Activated CD4-positive, alpha-beta T cell treated with anti-CD3 and anti-CD28 coated beads for 48 hours (primary cell): ENCODE results near the gene TBC1D5.
A peak's percentile ranks its signal among the peaks of the same experiment; 100 is the strongest.
"Not testable (repeated sequence)": the region's sequence is repeated elsewhere in the genome, so short reads cannot be mapped to it uniquely, and the experiment has no call there.

Source experiments
- DNase-seq: peaks from one replicate; pipeline ENCODE4 v3.0.0-alpha.2; 2020

Gene TBC1D5

GRCh38 chr3:17742102-17742879 is at the start of gene TBC1D5:
Gene TBC1D5 (minus strand): TSS chr3:17742631. CDS start chr3:17508570, 234,061 bp downstream.
- peak; percentile 96 for DNase-seq

GRCh38 chr3:17783426-17783825 is 41.0 kb upstream of the TBC1D5 start:
- no peak for DNase-seq

GRCh38 chr3:17782751-17783150 is 40.3 kb upstream of the TBC1D5 start:
- no peak for DNase-seq

GRCh38 chr3:17780369-17780768 is 37.9 kb upstream of the TBC1D5 start:
- DNase-seq, result not testable (repeated sequence)

GRCh38 chr3:17779304-17780250 is 37.1 kb upstream of the TBC1D5 start:
- DNase-seq, result not testable (repeated sequence)

GRCh38 chr3:17777326-17777725 is 34.9 kb upstream of the TBC1D5 start:
- not testable (repeated sequence) for DNase-seq

- DNase-seq, result peak; percentile 41
Observed at GRCh38 chr3:17775073-17775472, 32.6 kb upstream of the TBC1D5 start.

GRCh38 chr3:17774180-17774910 is 31.9 kb upstream of the TBC1D5 start:
- peak; percentile 73 for DNase-seq

GRCh38 chr3:17772556-17772955 is 30.1 kb upstream of the TBC1D5 start:
- DNase-seq, result no peak

GRCh38 chr3:17771177-17772017 is 29.0 kb upstream of the TBC1D5 start:
- no peak for DNase-seq

- DNase-seq, result no peak
Observed at GRCh38 chr3:17770682-17771081, 28.3 kb upstream of the TBC1D5 start.

GRCh38 chr3:17765819-17766472 is 23.5 kb upstream of the TBC1D5 start:
- DNase-seq, result no peak

- DNase-seq, result no peak
Observed at GRCh38 chr3:17761563-17761962, 19.1 kb upstream of the TBC1D5 start.

- no peak for DNase-seq
Observed at GRCh38 chr3:17759901-17760300, 17.5 kb upstream of the TBC1D5 start.

GRCh38 chr3:17755836-17756235 is 13.4 kb upstream of the TBC1D5 start:
- no peak for DNase-seq

- DNase-seq, result no peak
Observed at GRCh38 chr3:17753632-17753992, 11.2 kb upstream of the TBC1D5 start.

- DNase-seq, result no peak
Observed at GRCh38 chr3:17752876-17753631, 10.6 kb upstream of the TBC1D5 start.

- DNase-seq, result no peak
Observed at GRCh38 chr3:17752436-17752835, 10.0 kb upstream of the TBC1D5 start.

- no peak for DNase-seq
Observed at GRCh38 chr3:17749705-17750293, 7.4 kb upstream of the TBC1D5 start.

- peak; percentile 23 for DNase-seq
Observed at GRCh38 chr3:17749281-17749680, 6.8 kb upstream of the TBC1D5 start.

GRCh38 chr3:17747890-17748247 is 5.4 kb upstream of the TBC1D5 start:
- no peak for DNase-seq
